Panc1 (cell line): ENCODE data around the gene CNTN1.

Experiments used
- CTCF ChIP-seq: fragments of 450-650 bp; IDR thresholded peaks from 2 replicates; pipeline ENCODE4 v1.5.1; 2017; ENCODE audit warnings: mild to moderate bottlenecking
- POLR2AphosphoS5 ChIP-seq: IDR thresholded peaks from 2 replicates; pipeline ENCODE4 v1.6.1; 2012; ENCODE audit warnings: mild to moderate bottlenecking, low read depth, low read length, moderate library complexity
- REST ChIP-seq, 2 experiments: IDR thresholded peaks; 2 replicates each; pipeline ENCODE4 v1.6.1; 2011 to 2012; ENCODE audit warnings: low read depth in 2 of 2, control low read depth in 1 of 2, low read length in 1 of 2, mild to moderate bottlenecking in 1 of 2, moderate library complexity in 1 of 2; ENCODE audit not compliant: insufficient read depth in 1 of 2
- SIN3A ChIP-seq: IDR thresholded peaks from 2 replicates; pipeline ENCODE4 v1.6.1; 2012; ENCODE audit warnings: low read depth, mild to moderate bottlenecking, low read length, moderate library complexity, borderline replicate concordance; ENCODE audit not compliant: insufficient read depth
- TCF7L2 ChIP-seq: IDR thresholded peaks from 2 replicates; pipeline ENCODE4 v1.6.1; 2011; ENCODE audit warnings: mild to moderate bottlenecking, low read depth, low read length, inconsistent platforms

GRCh38 chr12:40784102-40784501, 91.9 kb downstream of the CNTN1 start:
- TF ChIP-seq CTCF (no peak), TCF7L2 (no peak), REST (IDR thresholded peaks at IDR 0.05; ENCODE audit: insufficient read depth in 1 of 2, low read depth in 2 of 2, low read length in 1 of 2) (no peak), POLR2AphosphoS5 (no peak), SIN3A (no peak)
